ENCODE data around the gene HOXD9.

The HOXD9 gene

GRCh38 chr2:176099159-176099727 lies 23.3 kb upstream of the HOXD9 start:
- no peak for DNase-seq

GRCh38 chr2:176099728-176100546 lies 22.6 kb upstream of the HOXD9 start, which contains the start of gene HOXD12:
Gene HOXD12, plus strand, starts transcription at chr2:176099795. Its CDS starts 7 bp downstream, at chr2:176099802.
- DNase-seq, result no peak

- no peak for DNase-seq
Observed at GRCh38 chr2:176100547-176101140, 21.9 kb upstream of the HOXD9 start.

GRCh38 chr2:176101216-176101830 lies 21.2 kb upstream of the HOXD9 start:
- no peak for DNase-seq

GRCh38 chr2:176101842-176102241 lies 20.7 kb upstream of the HOXD9 start:
- DNase-seq, result no peak

- no peak for DNase-seq
Observed at GRCh38 chr2:176102309-176102866, 20.1 kb upstream of the HOXD9 start.

- no peak for DNase-seq
Observed at GRCh38 chr2:176103194-176103593, 19.3 kb upstream of the HOXD9 start.

- DNase-seq, result no peak
Observed at GRCh38 chr2:176103742-176104315, 18.7 kb upstream of the HOXD9 start.

- no peak for DNase-seq
Observed at GRCh38 chr2:176104316-176105077, 18.0 kb upstream of the HOXD9 start.

GRCh38 chr2:176105078-176105729 lies 17.3 kb upstream of the HOXD9 start:
- no peak for DNase-seq

- DNase-seq, result no peak
Observed at GRCh38 chr2:176105730-176106580, 16.6 kb upstream of the HOXD9 start.

- DNase-seq, result no peak
Observed at GRCh38 chr2:176106581-176107539, 15.7 kb upstream of the HOXD9 start, which contains the start of gene HOXD11. Gene HOXD11, plus strand, starts transcription at chr2:176107280. Its CDS starts 76 bp downstream, at chr2:176107356.

GRCh38 chr2:176107731-176108181 lies 14.8 kb upstream of the HOXD9 start:
- no peak for DNase-seq

GRCh38 chr2:176109192-176109901 lies 13.2 kb upstream of the HOXD9 start:
- no peak for DNase-seq

GRCh38 chr2:176109946-176110345 lies 12.6 kb upstream of the HOXD9 start:
- DNase-seq, result no peak

- no peak for DNase-seq
Observed at GRCh38 chr2:176110415-176111308, 11.9 kb upstream of the HOXD9 start.

GRCh38 chr2:176111309-176111663 lies 11.2 kb upstream of the HOXD9 start:
- peak in 1 of 2 experiments; percentile 50 for DNase-seq
